Measurements from ENCODE around the gene TLCD5. TPM values are rescaled to one million over a fixed set of nuclear protein-coding genes. Genes with fewer than 3 reads are reported as not detected.

The TLCD5 gene
- total RNA-seq, 2 experiments from 2014 or later, result 0.36 to 0.83 TPM

DNA sequence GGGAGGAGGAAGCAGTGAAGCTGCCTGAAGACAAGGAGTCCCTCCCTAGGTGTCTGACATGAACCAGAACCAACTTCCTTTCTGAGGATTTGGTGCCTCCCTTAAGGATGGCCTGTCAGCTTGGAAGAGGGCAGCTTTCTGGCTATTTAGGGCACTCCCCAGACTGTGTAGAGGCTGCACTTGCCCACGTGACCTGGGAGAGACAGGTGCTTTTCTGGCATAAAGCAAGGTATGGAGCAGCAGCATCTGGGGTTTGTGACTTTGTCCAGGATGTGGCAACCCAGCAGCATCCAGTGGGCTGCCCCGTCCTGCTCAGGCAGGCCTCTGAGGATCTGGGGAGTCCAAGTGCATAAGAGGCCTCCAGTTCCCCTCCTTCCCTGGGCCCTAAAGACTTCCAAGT lies 42.0 kb upstream of the TLCD5 start:
- POLR2A ChIA-PET, result no interaction called here

DNA sequence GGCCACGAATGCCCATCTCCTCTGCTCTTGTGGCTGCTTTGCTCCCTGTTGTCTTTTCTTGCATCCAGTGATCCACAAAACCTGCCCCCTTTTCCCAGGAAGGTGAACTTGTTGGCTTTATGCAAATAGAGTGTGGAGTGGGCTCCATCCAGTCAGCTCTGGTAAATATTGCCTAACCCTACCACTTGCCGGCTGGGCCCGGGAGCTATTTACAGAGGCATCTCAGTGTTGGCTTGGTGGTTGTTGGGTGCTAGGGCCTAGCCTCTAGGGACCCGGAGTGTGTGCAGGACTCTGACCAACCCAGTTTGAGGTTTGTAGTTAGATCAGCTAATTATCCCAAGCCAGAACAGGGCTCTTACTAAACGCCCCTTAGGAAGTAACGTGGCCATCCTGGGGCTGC lies 40.8 kb upstream of the TLCD5 start:
- no peak for DNase-seq
- TF ChIP-seq, protein P1, sequence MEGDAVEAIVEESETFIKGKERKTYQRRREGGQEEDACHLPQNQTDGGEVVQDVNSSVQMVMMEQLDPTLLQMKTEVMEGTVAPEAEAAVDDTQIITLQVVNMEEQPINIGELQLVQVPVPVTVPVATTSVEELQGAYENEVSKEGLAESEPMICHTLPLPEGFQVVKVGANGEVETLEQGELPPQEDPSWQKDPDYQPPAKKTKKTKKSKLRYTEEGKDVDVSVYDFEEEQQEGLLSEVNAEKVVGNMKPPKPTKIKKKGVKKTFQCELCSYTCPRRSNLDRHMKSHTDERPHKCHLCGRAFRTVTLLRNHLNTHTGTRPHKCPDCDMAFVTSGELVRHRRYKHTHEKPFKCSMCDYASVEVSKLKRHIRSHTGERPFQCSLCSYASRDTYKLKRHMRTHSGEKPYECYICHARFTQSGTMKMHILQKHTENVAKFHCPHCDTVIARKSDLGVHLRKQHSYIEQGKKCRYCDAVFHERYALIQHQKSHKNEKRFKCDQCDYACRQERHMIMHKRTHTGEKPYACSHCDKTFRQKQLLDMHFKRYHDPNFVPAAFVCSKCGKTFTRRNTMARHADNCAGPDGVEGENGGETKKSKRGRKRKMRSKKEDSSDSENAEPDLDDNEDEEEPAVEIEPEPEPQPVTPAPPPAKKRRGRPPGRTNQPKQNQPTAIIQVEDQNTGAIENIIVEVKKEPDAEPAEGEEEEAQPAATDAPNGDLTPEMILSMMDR (IDR thresholded peaks at IDR 0.05), result no peak
- ATAC-seq, result no peak
- H3K27me3 Mint-ChIP-seq, result peaks cover 11% of the 10 kb centered on the region
- no peaks in the 10 kb centered on the region for H3K36me3 Mint-ChIP-seq (ENCODE audit: low read depth)
- H3K4me1 Mint-ChIP-seq (ENCODE audit: low read depth), result no peaks in the 10 kb centered on the region
- no peaks in the 10 kb centered on the region for H3K9me3 Mint-ChIP-seq
- no peak overlapping the region for H3K4me3 Mint-ChIP-seq
- CTCF ChIA-PET, result no interaction called here
- intact Hi-C loops (cut with micrococcal nuclease), result no loop called here
- POLR2A ChIA-PET, result no interaction called here
- no peak overlapping the region for H3K27ac Mint-ChIP-seq

More for the DNA sequence above, 42.0 kb upstream of the TLCD5 start:
- Mint-ChIP-seq H3K9me3 (no peaks in the 10 kb centered on the region), H3K4me3 (no peak overlapping the region), H3K27ac (no peak overlapping the region), H3K27me3 (peaks cover 11% of the 10 kb centered on the region), H3K4me1 (ENCODE audit: low read depth) (no peaks in the 10 kb centered on the region), H3K36me3 (ENCODE audit: low read depth) (no peaks in the 10 kb centered on the region)
- intact Hi-C loops (cut with micrococcal nuclease), result no loop called here
- ATAC-seq, result no peak
- CTCF ChIA-PET, result interaction anchor here (1.1 to 1.5 kb wide), 2 partner anchors 20 to 1078 kb away, joined by 3 to 5 read pairs; no protein-coding TSS in a partner anchor
- no peak for DNase-seq
- TF ChIP-seq, protein P1 (IDR thresholded peaks at IDR 0.05), result no peak

- ChIA-PET CTCF (no interaction called here), POLR2A (no interaction called here)
- intact Hi-C loops (cut with micrococcal nuclease), result no loop called here
- Mint-ChIP-seq H3K27ac (no peak overlapping the region), H3K27me3 (peaks cover 15% of the 10 kb centered on the region), H3K4me1 (ENCODE audit: low read depth) (no peaks in the 10 kb centered on the region), H3K9me3 (no peaks in the 10 kb centered on the region), H3K4me3 (no peak overlapping the region), H3K36me3 (ENCODE audit: low read depth) (no peaks in the 10 kb centered on the region)
- ATAC-seq (no peak), DNase-seq (no peak)
- TF ChIP-seq, protein P1 (IDR thresholded peaks at IDR 0.05), result no peak
Measured at GRCh38 chr11:120285256-120285655, 39.8 kb upstream of the TLCD5 start.

GRCh38 chr11:120288021-120288420 lies 37.1 kb upstream of the TLCD5 start:
- H3K4me3 Mint-ChIP-seq, result no peak overlapping the region
- no peak for ATAC-seq
- H3K4me1 Mint-ChIP-seq (ENCODE audit: low read depth), result no peaks in the 10 kb centered on the region
- H3K27me3 Mint-ChIP-seq, result peaks cover 23% of the 10 kb centered on the region
- CTCF ChIA-PET, result interaction anchor here (1.3 to 3.4 kb wide), 4 partner anchors 12 to 53 kb away, joined by 3 to 23 read pairs (median 8); no protein-coding TSS in a partner anchor
- H3K36me3 Mint-ChIP-seq (ENCODE audit: low read depth), result no peaks in the 10 kb centered on the region
- no peak overlapping the region for H3K27ac Mint-ChIP-seq
- POLR2A ChIA-PET, result no interaction called here
- no peak for DNase-seq
- intact Hi-C loops (cut with micrococcal nuclease), result no loop called here
- H3K9me3 Mint-ChIP-seq, result no peaks in the 10 kb centered on the region
- TF ChIP-seq, protein P1 (IDR thresholded peaks at IDR 0.05), result no peak

GRCh38 chr11:120289426-120289825 lies 35.7 kb upstream of the TLCD5 start:
- POLR2A ChIA-PET, result no interaction called here
- H3K9me3 Mint-ChIP-seq, result no peaks in the 10 kb centered on the region
- no peak overlapping the region for H3K27ac Mint-ChIP-seq
- H3K36me3 Mint-ChIP-seq (ENCODE audit: low read depth), result no peaks in the 10 kb centered on the region
- intact Hi-C loops (cut with micrococcal nuclease), result no loop called here
- H3K4me3 Mint-ChIP-seq, result no peak overlapping the region
- peaks cover 33% of the 10 kb centered on the region for H3K27me3 Mint-ChIP-seq
- DNase-seq (no peak), ATAC-seq (no peak)
- TF ChIP-seq, protein P1 (IDR thresholded peaks at IDR 0.05), result no peak
- CTCF ChIA-PET, result interaction anchor here (1.1 to 3.4 kb wide), 3 partner anchors 9 to 54 kb away, joined by 5 to 23 read pairs (median 7); no protein-coding TSS in a partner anchor
- no peaks in the 10 kb centered on the region for H3K4me1 Mint-ChIP-seq (ENCODE audit: low read depth)

All from activated CD8-positive, alpha-beta T cell treated with anti-CD3 and anti-CD28 coated beads for 36 hours (primary cell).